Measurements from ENCODE around the gene CTIF.

Gene CTIF

DNA sequence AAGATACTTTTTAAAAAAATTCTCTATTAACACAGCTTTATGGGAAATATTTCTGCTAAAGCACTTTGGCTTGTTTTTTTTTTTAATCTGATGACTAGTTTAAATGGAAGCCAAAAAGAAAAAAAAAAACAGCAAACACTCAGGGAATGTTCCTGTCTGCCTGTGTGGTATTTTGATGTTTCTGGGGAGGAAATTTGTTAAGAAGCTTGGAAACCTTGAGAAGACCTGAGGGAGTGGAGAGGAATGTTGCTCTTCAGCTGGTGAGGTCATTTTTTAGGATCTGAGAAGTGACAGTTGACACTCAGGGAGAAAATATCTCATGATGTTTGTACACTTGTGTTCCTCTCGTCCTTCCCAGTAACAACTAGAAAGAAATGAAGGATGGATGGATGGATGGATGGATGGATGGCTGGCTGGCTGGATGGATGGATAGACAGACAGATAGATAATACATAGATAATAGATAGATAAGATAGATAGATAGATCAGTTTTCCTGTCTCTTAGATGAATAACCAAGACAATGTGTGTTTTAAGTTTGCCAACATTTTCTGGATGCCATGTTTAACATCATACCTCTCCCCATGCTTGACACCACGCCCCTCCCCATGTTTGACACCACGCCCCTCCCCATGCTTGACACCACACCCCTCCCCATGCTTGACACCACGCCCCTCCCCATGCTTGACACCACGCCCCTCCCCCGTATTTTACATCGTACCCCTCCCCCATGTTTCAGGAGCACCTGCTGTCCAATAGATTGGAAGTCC, 84.8 kb downstream of the CTIF start:
- no peak for DNase-seq

GRCh38 chr18:48624856-48625255, 86.0 kb downstream of the CTIF start:
- DNase-seq, result no peak

DNA sequence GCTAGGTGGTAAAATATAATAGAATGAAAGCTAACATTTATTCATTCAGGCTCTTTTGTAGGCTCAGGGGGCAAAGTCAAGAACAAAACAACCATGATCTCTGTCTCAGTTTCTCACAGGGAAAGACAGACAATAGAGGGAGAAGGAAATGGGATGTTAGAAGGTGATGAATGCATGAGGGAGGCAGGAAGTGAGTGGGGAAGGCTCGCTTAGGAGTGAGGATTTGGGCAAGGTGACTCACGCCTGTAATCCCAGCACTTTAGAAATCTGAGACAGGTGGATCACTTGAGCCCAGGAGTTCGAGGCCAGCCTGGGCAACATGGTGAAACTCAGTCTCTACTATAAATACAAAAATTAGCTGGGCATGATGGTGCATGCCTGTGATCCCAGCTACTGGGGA, 88.4 kb downstream of the CTIF start:
- no peak for DNase-seq

- DNase-seq, result no peak
These were observed 91.0 kb downstream of the CTIF start for GRCh38 chr18:48629730-48630324.

DNA sequence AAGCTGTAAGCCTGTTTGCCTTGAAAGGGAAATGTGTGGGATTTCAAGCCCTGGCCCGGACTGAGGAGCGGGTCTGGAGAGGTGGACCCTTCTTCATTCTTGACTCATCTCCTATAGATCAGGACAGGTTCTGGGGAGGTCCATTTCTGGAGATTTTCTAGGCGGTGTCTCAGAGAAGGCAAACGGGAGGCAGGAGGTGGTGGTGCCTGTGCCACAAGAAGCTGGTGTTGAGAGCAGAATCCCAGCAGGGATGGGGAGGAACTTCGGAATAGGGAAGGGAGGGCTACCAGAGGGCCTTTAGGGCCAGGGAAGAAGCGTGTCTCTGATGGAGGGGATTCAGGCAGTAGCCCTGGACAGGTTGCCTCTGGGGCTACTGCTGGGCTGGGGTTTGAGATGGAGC, 93.0 kb downstream of the CTIF start:
- no peak for DNase-seq

- no peak for DNase-seq
These were observed 93.9 kb downstream of the CTIF start for GRCh38 chr18:48632676-48633257.

- DNase-seq, result no peak
These were observed 95.7 kb downstream of the CTIF start for GRCh38 chr18:48634491-48634890.

DNA sequence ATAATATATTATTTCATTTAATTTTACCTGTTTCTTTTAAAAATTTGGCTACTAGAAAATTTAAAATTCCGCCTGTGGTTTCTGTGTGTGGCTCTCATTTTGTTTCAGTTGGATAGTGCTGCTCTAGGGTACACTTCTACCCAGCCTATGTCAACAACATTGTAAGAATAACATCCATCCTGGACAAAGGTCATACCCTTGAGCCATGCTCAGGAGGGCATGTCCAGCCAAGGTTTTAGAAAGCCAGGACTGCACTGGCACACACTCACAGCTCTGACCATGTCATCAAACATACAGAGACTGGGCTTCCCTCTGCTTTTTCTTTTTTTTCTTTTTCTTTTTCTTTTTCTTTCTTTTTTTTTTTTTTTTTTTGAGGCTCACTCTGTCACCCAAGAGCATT, 96.1 kb downstream of the CTIF start:
- DNase-seq, result no peak

DNA sequence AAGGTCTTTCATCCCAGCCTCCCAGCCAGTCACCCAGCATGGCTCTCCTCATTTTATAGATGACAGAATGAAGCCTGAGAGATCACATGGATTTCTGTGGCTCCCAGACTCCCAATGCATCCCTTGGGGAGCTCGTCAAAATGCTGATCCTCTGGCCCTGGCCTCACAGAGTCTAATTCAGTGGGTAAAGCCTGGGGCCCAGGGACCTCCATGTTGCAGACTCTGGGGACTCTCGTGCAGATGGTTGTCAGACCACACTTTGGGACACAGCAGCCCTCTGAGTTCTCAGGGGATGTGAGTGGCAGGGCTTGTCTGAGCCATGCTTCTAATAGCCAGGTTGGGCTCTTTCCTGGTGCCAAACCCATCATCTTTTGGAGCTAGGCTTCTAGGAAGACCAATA, 97.0 kb downstream of the CTIF start:
- DNase-seq, result no peak

DNA sequence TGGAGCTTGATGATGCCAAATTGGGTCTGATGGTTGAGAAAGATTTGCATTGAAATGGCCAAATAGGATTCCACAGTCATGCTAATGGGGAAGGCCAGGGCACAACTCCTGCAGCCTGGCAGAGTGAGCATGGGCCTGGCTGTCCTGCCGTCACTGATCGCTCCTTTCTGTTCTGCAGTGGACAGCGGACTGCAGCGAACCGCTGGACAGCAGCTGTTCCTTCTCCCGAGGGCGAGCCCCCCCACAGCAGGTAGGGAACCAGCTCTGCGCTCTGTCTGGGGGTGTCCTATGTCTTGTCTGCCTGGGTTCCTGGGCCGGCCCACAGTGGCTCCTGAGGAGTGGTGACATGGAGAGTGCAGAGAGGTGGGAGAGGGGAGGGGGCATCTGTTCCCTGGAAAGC, 97.6 kb downstream of the CTIF start:
- DNase-seq, result no peak

DNA sequence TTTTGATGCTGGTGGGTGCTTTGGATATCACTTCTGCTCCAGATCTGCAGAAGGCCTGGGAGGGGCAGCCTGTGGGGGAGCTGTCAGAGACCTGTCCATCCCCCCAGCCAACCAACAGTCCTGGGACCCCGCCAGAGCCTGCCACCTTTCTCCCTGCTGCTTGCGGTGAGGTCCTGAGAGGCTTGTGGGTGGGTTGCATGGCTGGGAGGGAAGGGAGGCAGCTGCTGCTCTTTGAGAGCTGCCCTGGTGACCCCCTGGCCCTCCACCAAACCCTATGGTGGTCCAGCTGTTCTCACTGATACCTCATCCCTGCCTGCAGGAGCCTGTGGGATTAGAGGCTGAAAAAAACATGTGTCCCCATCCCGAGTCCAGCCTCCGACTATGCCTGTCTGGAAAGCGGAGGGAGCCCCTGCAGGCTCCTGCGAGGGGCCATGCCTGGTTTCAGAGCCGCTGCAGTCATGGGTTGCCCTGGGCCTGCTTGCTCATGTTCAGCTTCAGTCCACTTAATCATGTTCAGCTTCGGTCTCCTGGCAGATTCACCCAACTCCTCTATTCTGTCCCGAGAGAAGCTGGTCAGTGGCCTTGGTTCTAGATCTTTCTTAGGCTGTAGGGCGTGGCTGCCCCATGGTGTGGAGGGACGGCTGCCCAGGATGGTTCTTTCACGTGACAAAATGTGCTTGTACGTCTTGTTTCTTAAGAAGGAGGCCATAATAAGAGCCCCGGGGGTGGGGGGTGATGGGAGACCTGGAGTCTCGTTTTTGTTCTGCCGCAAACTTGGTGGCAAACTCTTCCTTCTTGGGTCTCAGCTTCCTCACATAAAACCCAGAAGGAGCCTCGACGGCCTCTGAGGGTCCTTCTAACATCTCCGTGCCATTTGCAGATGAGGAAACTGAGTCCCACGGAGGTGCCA, 98.5 kb downstream of the CTIF start:
- DNase-seq, result no peak

GRCh38 chr18:48638451-48638850, 99.6 kb downstream of the CTIF start:
- no peak for DNase-seq

DNA sequence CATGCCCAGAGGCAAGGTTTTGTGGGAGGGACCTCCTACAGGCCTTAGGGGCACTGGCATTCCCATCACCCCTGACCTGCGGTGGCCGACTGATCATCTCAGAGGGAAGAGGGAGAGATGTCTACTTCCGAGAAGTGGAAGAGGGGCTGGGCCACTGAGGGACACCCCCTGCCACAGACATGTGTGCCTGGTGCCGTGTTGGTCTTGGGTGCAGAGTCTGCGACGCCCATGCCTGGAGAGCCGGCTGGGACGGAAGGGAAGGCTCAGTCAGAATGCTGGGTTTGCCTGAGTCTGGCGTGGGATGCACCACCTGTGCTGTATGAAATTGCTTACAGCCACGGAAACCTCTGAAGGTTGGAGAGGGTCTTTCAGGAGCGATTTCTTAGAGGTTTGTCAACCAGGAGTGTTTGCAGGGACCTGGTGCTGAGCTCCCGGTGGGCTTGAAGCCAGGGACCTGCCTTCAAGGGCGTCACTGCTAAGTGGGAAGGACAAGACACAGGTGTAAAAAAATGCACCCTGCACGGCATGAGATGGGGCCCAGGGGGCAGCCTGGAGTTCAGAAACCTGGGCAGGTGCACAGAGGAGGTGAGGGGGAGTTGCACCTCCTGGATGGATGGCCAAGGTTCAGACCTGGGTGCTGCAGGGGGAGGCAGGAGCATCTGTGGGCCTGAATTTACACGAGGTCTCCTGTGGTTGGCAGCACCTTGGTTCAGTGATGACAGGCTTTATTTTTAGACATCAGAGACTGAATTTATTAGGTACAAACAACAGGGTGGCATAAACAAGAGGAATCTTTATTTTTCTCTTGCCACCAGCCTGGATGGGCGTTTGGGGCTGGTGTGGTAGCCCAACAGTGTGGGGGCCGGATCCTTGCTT, 100.3 kb downstream of the CTIF start:
- no peak for DNase-seq

- no peak for DNase-seq
These were observed 101.1 kb downstream of the CTIF start for GRCh38 chr18:48639772-48640432.

- no peak for DNase-seq
These were observed 101.9 kb downstream of the CTIF start for GRCh38 chr18:48640566-48641270.

- no peak for DNase-seq
These were observed 103.2 kb downstream of the CTIF start for GRCh38 chr18:48641981-48642380.

DNA sequence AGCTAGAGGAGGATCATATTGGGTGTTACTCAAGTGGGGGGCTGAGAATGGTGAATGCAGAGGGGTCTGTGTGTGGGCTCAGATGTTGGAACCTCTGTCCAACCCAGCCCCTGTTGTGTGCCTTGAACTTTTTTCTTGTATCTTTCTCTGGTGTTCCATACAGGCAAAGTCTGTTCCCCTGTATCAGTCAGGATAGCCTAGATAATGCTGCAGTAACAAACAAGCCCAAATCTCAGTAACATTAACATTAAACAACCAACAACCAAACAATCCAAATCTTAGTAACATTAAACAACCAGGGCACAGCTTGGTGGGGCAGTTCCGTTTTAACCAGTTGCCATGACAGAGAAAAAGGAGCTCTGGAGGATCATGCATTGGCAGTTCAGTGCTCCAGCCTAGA, 103.7 kb downstream of the CTIF start:
- no peak for DNase-seq

- no peak for DNase-seq
These were observed 104.4 kb downstream of the CTIF start for GRCh38 chr18:48643262-48643661.

DNA sequence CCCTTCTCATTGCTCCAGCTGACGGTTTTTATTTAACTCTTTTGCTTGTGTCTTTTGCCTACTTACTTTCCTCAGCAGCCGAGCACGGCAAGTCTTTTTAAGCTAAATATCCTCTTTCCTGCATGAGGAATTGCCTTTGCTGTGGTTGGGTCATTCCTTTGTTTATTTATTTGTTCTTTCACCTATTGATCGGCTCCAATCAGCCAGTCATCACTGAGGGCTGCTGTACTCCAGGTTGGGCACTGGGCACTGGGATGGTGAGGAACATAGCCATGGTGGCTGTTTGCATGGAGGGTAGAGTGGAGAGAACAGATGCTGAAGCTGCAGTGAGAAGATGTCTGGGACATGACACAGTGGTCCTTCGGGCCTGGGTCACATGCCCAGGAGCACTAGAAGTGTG, 105.2 kb downstream of the CTIF start:
- no peak for DNase-seq

DNA sequence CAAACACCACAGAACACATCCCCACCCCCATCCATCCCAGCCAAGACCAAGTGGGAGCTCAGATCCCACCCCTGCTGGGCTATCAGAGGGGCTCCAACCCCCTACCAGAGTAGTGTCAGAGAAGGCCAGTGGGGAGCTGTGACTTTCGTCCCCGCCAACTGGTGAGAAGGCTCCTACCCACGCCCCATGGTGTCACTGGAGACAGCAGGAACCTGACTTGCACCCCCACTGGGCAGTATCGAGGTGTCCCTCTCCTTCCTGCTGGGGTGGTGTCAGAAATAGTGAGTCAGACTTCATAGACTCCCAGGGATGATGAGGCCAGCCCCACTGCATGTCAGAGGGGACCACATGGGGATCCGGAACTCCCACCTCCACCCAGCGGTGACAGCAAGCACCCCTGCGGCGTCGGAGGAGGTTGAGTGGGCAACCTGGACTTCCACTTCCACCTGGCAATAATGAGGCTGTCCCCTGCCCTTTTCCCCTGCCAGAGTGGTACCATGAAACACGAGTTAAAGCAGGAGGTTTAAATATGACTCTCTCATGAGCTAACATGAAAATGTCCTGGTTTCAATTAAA, 106.7 kb downstream of the CTIF start:
- no peak for DNase-seq

GRCh38 chr18:48646976-48647375, 108.1 kb downstream of the CTIF start:
- DNase-seq, result no peak
